Left lung (tissue), 10 donors: ENCODE data around the gene IFT81. TPM values are rescaled to one million over a fixed set of nuclear protein-coding genes. Genes with fewer than 3 reads are reported as not detected.

Experiments
- ATAC-seq: fragments of 200-7000 bp; cut with Tn5 transposase; one replicate; pipeline ENCODE4 v1.9.1; 2020; ENCODE audit warnings: moderate library complexity
- DNase-seq, 4 donors: peaks; one replicate each; pipeline ENCODE4 v3.0.0-alpha.2; 2013 to 2020
- H3K27ac ChIP-seq, 2 donors: fragments of 200-600 bp; sonication (generic) in 1 of 2; one replicate each; pipeline versions ENCODE4 v1.5.0 to v1.8.0; 2020 to 2021
- H3K27me3 ChIP-seq, 2 donors: fragments of 200-600 bp; sonication (generic) in 1 of 2; one replicate each; pipeline versions ENCODE4 v1.5.0 to v1.8.0; 2020 to 2021
- H3K36me3 ChIP-seq, 2 donors: fragments of 200-600 bp; sonication (generic) in 1 of 2; one replicate each; pipeline versions ENCODE4 v1.5.0 to v1.8.0; 2020 to 2021
- H3K4me1 ChIP-seq, 2 donors: fragments of 200-600 bp; one replicate each; pipeline ENCODE4 v1.8.0; 2021
- H3K4me3 ChIP-seq, 2 donors: fragments of 200-600 bp; sonication (generic) in 1 of 2; one replicate each; pipeline versions ENCODE4 v1.5.0 to v1.8.0; 2020 to 2021; ENCODE audit warnings: mild to moderate bottlenecking in 1 of 2
- H3K9me3 ChIP-seq, 2 donors: fragments of 200-600 bp; sonication (generic) in 1 of 2; one replicate each; pipeline versions ENCODE4 v1.5.0 to v1.8.0; 2020 to 2021
- CTCF ChIP-seq, 2 donors: fragments of 200-600 bp; sonication (generic) in 1 of 2; IDR thresholded peaks; one replicate each; pipeline versions ENCODE4 v1.5.0 to v1.8.0; 2021; ENCODE audit warnings: antibody characterized with exemption in 2 of 2
- intact Hi-C, 2 donors: fragments of 100-400 bp; cut with DNase I; formaldehyde crosslinking; loops; one replicate each; pipeline versions ENCODE4 v1.11.2 to v1.14.2; 2022
- polyA plus RNA-seq, 6 donors: library from polyadenylated mRNA; unstranded; fragments of 120-200 nt; gene quantifications; one replicate each; pipeline ENCODE4 v1.2.1, GENCODE V29; 2013; ENCODE audit not compliant: insufficient read length in 6 of 6
- total RNA-seq, 2 donors: library from RNA; stranded (reverse); fragmentation: NEBNext Ultra II Directional; extraction: Animal tissue kit (Norgen Biotek cat#: 25700); gene quantifications; one replicate each; pipeline ENCODE4 v1.2.1, GENCODE V29; 2021
- donor health status: DM: no; HTN: yes; CAD: no.
- donor health status: DM: no; HTN: no; CAD: no.

Gene IFT81
- total and polyA plus RNA-seq, 8 donors, result 11.0 to 47.6 (median 40.8) TPM

- H3K27ac ChIP-seq, result no peak overlapping the region
- DNase-seq, result no peak
- no peak for ATAC-seq
- H3K36me3 ChIP-seq, result no peaks in the 10 kb centered on the region
- no peak overlapping the region for H3K4me3 ChIP-seq
- intact Hi-C loops, result no loop called here
- no peaks in the 10 kb centered on the region for H3K27me3 ChIP-seq
- no peaks in the 10 kb centered on the region for H3K9me3 ChIP-seq
- TF ChIP-seq CTCF (IDR thresholded peaks at IDR 0.05), result no peak
- peaks cover 0 to 3% of the 10 kb centered on the region in 2 donors for H3K4me1 ChIP-seq
Measured at GRCh38 chr12:110117956-110118685, 6.0 kb upstream of the IFT81 start.

DNA sequence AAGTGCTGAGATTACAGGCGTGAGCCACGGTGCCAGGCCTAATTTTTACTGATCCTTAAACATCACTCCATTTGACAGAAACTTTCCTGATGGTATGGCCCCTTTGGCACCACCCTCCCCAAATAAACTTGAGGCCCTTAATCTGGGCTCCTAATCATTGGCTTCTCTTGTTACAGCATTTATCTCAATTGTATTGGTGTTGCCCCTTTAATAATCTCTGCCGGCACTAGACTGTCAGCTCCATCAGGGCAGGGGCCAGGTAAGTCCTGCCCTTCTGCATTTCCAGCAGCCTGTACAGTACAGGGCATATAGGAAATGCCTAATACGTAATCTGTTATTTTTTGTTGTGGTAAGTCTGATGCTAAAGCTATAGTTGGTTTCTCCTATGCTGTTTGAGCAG lies 1.2 kb upstream of the IFT81 start:
- Histone ChIP-seq H3K27ac (no peak overlapping the region), H3K27me3 (no peaks in the 10 kb centered on the region), H3K4me1 (peaks cover 4 to 14% of the 10 kb centered on the region in 2 donors), H3K9me3 (no peaks in the 10 kb centered on the region), H3K36me3 (no peaks in the 10 kb centered on the region), H3K4me3 (no peak overlapping the region)
- ATAC-seq (no peak), DNase-seq (no peak)
- intact Hi-C loops, result no loop called here
- TF ChIP-seq CTCF (IDR thresholded peaks at IDR 0.05), result no peak

DNA sequence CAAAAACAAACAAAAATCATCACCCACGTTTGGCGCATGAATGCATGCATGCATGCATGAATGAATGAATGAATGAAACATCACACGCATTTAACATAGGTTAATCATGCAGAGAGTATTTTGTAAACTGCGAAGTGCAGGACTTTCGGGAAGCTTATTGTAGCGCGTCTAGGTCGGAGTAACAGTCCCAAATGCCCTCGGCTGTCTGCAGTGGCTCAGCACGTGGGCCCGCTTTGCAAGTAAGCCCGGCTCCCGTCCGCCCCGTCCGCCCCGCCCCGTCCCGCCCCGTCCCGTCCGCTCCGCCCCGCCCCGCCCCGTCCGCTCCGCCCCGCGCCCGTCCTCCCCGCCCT lies 263 bp upstream of the IFT81 start:
- no peaks in the 10 kb centered on the region for H3K9me3 ChIP-seq
- peak overlapping the region in 1 of 2 donors; percentile 84 for H3K4me3 ChIP-seq
- ATAC-seq, result no peak
- no peak for DNase-seq
- H3K4me1 ChIP-seq, result peaks cover 4 to 11% of the 10 kb centered on the region in 2 donors
- intact Hi-C loops, result no loop called here
- H3K27me3 ChIP-seq, result no peaks in the 10 kb centered on the region
- TF ChIP-seq CTCF (IDR thresholded peaks at IDR 0.05), result no peak
- H3K36me3 ChIP-seq, result no peaks in the 10 kb centered on the region
- H3K27ac ChIP-seq, result no peak overlapping the region

DNA sequence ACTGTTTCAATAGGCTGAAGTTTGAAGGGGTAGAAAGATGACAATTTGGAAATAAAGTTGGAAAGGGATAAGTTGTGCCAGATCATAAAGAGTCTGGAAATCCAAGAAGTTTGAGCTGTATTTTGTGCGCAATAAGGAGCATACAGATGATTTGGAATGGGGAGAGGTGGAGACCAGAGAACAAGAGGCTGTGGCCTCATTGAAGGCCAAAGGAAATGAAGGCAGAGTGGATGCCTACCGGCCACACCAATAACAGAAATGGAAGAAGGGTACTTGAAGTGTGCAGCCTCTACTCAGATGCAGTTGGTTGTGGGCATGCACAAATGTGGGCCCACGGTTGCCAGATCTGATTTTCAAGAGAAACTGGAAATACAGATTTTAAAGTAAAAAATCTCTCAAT lies 2.4 kb downstream of the IFT81 start:
- no peaks in the 10 kb centered on the region for H3K36me3 ChIP-seq
- intact Hi-C loops, result no loop called here
- TF ChIP-seq CTCF (IDR thresholded peaks at IDR 0.05), result no peak

GRCh38 chr12:110134691-110135411 lies 10.7 kb downstream of the IFT81 start:
- H3K27ac ChIP-seq, result no peak overlapping the region
- intact Hi-C loops, result no loop called here
- DNase-seq, result no peak
- TF ChIP-seq CTCF (IDR thresholded peaks at IDR 0.05), result no peak
- no peaks in the 10 kb centered on the region for H3K4me1 ChIP-seq
- no peaks in the 10 kb centered on the region for H3K27me3 ChIP-seq
- H3K9me3 ChIP-seq, result no peaks in the 10 kb centered on the region
- no peak overlapping the region for H3K4me3 ChIP-seq
- ATAC-seq, result peak; percentile 26
- H3K36me3 ChIP-seq, result peaks cover 0 to 32% of the 10 kb centered on the region in 2 donors

More for the DNA sequence above, 2.4 kb downstream of the IFT81 start:
- H3K4me1 ChIP-seq, result peaks cover 4 to 11% of the 10 kb centered on the region in 2 donors
- DNase-seq (no peak), ATAC-seq (no peak)
- no peaks in the 10 kb centered on the region for H3K9me3 ChIP-seq
- H3K4me3 ChIP-seq, result no peak overlapping the region
- no peaks in the 10 kb centered on the region for H3K27me3 ChIP-seq
- no peak overlapping the region for H3K27ac ChIP-seq
